ENCODE data around the gene PSPC1.
A peak's percentile ranks its signal among the peaks of the same experiment; 100 is the strongest.
"Not testable (repeated sequence)": the region's sequence is repeated elsewhere in the genome, so short reads cannot be mapped to it uniquely, and the experiment has no call there.

PSPC1 gene

DNA sequence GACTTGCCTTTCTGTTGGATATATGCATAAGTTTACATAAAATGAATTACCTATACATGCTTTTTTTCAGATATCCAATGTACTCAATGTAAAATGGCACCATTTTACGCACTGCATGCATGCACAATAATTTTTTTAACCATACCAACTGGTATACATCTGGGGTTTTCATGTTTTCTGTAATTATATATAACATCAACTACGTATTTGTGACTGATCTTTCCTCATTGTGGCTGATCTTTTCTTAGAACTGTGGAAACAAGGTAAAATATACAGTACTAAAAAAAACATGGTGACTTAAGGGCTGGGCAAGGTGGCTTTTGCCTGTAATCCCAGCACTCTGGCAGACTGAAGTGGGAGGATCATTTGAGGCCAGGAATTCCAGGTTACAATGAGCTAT is 18.5 kb downstream of the PSPC1 start:
- DNase-seq (ENCODE audit: low read depth): no peak

DNA sequence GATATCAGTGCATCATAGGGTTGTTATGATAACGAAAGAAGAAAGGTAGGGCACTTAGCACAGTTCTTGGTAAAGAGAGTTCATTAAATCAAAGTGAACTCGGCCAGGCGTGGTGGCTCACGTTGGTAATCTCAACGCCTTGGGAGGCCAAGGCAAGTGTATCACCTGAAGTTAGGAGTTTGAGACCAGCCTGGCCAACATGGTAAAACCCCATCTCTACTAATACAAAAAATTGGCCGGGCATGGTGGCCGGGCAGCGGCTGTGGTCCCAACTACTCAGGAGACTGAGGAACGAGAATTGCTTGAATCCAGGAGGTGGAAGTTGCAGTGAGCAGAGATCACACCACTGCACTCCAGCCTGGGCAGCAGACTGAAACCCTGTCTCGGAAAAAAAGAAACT is 19.1 kb downstream of the PSPC1 start:
- no peak for DNase-seq (ENCODE audit: low read depth)

DNA sequence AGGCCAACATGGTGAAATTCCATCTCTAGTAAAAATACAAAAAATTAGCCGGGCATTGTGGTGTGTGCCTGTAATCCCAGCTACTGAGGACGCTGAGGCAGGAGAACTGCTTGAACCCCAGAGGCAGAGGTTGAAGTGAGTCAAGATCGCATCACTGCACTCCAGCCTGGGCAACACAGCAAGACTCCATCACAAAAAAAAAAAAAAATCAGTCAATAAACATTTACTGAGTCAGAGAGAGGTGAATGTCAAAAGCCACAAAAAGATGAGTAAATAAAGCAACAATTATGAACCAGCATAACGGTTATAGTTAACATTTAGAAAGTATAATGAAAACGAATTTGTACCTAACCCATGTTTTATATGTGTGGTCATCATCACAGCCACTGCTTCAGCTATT is 23.1 kb downstream of the PSPC1 start:
- DNase-seq (ENCODE audit: low read depth): peak; percentile 60

DNA sequence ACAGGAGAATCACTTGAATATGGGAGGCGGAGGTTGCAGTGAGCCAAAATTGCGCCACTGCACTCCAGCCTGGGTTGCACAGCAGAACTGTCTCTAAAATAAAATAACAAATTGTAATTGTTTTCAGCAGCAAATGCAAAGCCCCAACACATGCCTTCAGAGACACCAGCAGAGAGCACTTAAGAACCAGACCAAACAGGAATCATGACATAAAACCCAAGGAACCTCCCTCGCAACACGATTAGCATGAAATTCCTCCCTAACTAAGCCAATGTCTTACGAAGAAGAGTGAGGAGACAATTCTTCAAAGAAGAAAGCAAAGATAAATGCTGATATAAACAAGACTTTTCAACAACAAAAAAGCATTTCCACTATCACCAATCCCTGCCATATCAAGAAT is 40.1 kb downstream of the PSPC1 start:
- no peak for DNase-seq (ENCODE audit: low read depth)

DNA sequence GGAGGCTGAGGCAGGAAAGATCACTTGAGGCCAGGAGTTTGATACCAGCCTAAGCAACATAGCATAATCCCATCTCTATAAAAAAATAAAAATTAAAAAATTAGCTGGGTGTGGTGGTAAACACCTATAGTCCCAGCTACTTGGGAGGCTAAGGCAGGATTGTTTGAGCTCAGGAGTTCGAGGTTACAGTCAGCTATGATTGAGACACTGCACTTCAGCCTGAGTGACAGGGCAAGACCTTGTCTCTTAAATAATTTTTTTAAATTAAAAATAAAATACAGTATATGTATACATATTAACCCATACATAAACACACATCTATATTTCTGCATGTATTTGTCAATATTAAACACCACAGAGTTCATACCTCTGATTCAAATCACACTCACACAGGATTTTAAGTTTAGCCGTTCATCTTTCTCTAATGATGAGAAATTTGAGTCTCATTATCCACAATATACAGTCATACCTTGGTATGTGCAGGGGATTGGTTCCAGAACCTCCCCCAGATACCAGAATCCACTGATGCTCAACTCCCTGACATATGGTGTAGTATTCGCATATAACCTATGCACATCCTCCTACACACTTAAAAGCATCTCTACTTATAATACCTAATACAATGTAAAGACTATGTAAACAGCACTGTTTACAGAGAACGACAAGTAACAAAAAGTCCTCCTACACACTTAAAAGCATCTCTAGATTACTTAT is 44.7 kb downstream of the PSPC1 start:
- DNase-seq (ENCODE audit: low read depth): no peak

DNA sequence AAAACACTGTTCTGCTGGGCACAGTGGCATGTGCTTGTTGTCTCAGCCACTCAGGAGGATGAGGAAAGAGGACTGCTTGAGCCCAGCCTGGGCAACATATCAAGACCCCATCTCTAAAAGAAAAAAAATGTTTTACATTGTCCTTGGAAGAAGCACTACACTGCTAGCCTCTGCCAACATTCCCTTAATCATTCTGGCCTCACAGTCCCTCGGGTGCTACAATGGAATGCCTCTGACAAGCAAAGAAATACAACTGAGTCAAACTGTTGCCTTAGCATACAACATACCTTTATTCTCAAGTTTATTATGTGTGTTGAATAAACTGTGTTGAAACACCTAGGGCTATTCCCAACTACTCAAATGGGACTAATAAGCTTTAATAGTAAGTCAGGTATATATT is 56.1 kb downstream of the PSPC1 start:
- DNase-seq (ENCODE audit: low read depth): no peak

DNA sequence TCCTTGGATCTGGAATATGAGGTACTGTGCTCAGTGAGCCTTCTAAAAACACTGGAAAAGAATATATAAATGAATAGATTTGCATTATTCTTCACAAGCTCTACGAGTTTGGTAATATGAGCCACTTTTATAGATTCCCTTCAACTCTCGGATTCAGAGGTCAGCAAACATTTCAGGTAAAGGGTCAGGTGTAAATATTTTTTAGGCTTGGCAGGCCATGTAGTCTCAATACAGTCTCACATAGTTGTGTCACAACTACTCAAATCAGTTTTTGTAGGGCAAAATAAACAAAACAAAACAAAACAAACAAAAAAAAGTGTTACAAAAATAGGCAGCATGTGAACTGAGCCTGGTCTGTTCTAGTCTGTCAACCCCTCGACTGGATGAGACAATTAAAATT is 57.4 kb downstream of the PSPC1 start:
- DNase-seq (ENCODE audit: low read depth): no peak

DNA sequence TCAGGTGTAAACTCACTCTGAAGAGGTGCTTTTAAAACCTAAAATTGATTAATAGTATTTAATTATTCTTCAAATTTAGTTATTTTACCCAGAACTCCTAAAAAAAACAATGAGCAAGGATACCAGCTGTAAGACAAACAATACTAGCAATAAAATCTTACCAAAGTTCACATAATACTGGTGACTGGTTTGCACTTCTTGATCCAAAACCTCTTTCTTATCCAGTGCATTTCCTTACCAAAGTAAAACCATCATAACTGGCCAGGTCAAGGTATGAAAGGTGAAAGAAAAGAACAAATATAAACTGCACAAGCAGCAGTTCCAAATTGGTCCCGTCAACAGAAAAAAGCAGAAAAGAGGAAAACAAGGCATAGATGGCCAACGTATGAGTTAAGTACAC is 62.7 kb downstream of the PSPC1 start:
- no peak for DNase-seq (ENCODE audit: low read depth)

DNA sequence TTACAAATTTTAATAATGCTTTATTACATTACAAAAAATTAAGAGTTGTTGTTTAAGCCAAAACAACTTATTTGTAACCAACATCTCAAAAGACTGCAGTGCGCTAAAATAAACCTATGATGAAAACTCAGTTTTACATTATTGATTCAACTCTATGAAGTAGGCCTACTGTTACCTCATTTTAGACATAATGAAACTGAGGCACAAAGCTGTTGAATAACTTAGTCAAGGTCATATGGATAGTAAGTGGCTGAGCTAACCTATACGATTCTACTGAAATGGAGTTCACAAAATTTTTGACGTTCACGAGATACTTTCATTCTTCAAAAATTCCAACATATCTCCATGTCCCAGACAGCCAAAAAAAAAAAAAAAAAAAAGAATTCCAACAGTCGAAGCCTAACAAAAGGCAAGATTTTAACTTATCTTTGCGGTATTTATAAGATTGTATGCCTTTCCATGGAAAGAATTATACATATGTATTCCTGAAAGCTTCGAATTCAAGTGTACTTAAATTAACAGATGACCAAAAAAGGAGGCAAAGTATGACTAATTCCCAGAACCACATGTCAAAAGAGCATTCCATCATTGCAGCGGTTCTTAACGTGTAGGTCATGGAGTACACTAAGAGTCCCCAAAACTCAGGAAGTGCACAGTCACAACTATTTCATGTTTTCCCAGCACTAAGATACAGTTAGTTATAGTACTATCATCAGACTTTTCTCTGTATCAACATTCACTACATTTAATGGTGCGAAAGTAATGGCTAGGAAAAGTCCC is 69.4 kb downstream of the PSPC1 start:
- DNase-seq (ENCODE audit: low read depth): peak; percentile 87

DNA sequence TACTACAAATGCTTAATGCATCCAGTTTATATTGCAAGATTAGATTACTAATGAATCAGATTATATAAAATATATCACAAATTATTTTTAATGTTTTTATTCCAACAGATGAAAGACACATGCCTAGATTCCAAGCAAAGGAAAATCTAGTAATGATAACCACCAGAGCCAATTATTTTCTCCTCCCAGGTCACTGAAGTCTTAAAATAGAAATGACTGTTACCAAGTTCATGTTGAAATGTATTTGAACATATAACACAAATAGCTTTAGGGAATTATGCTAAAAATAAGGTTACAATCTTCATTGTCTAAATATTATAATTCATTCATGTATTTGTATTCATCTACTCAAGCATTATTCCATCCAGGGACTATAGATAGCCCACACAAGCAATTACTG is 73.0 kb downstream of the PSPC1 start:
- not testable (repeated sequence) for DNase-seq (ENCODE audit: low read depth)

DNA sequence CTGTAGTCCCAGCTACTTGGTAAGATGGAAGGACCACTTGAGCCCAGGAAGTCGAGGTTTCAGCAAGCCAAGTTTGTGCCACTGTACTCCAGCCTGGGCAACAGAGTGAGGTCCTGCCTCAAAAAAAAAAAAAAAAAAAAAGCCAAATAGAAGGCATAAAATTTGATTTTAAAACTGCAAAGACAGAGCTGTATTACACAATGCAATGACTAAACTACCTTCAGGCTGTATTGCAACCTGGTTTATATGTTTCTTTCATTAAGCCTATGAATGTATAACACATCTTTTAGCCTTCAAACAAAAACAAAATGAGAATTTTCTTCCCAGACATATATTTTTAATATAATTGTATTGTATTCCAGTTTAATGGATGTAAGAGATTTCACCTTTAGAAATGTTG is 73.7 kb downstream of the PSPC1 start:
- peak; percentile 17 for DNase-seq (ENCODE audit: low read depth)

DNA sequence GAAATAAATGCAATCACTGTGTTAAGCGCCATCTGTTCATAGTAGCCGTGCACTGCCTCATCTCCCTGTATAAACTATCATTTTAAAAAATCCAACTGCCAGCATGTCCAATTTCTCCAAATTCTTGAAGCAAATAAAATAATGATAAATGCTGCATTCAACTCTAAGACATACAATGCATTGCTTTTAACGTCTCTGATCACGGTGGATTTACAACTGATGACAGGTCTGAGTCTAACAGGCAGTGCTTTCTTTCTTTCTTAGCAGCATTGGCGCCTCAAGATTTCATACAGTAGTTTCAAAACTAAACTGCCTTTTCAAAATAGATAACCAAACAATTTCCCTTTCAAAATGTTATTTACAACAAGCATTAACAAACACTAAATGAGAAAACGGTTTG is 78.5 kb downstream of the PSPC1 start:
- DNase-seq (ENCODE audit: low read depth): not testable (repeated sequence)

DNA sequence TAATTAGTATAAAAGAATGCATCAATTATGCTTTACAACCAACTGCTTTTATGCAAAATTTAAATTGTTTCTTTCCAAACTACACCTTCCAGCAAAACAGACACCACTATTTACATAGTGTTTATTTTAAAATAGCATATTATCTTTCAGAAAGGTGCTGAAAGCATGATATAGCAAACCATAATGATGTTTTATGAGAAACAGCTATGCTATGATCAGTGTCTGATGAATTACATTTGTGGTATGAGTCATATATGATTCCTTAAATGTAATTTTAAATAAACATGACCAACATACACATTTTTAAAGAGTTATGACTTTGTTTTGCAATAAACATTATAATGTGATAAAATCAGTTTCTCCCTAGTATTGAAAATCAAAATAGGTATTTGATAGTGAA is 81.1 kb downstream of the PSPC1 start:
- peak; percentile 49 for DNase-seq (ENCODE audit: low read depth)

DNA sequence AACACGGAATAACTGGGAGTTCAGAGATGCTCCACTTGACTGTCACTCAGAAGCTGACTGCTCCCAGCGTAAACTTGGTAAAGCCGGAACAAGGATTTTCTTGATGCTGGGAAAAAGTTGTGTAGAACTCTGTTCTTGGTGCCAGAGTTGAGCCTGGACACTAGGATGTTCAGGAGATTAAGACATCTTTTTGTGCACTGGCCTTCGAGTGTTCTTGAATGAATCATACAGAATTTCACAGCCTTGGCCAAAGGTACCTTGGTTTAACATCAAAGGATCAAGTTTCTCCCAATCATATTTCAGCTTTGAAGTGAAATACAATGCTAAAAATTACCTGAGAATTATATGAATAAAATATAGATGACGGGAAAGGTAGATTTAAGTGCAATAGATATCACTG is 81.8 kb downstream of the PSPC1 start:
- not testable (repeated sequence) for DNase-seq (ENCODE audit: low read depth)

DNA sequence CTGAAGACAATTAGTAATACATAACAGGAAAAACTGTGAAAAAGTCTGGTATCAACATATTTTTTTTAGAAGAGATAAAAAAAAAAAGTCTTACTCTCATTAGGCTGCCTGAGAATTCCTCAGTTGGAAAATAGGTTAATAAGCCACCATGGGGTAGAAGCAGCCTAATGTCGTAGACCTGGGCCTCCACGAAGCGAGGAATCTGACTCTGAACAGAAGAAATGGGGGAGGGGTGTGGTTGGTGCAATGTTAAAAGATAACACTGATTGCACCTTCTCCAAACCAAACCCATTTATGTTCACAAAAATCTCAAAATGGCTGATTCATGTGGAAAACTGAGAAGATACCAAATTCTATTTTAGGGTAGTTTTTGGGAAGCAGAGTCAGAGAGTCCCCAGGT is 86.9 kb downstream of the PSPC1 start:
- DNase-seq (ENCODE audit: low read depth): no peak

DNA sequence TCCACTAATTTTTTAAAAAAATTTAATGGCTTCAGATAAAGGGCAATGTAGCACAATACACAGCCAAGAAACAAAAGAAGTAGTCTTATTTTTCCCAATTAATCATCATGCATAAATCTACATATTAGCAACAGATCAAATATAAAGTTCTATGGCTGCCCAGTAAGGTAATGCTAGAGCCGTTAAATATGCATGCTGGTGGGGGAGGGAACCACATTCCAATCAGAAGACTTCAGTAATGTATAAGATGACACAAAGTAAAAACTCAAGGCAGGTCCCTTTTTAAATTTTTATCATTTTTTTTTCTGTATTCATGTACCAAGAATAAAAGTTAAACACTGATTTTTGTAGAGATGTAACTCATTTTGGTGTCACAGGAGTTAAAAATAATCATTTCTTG is 87.3 kb downstream of the PSPC1 start:
- no peak for DNase-seq (ENCODE audit: low read depth)

DNA sequence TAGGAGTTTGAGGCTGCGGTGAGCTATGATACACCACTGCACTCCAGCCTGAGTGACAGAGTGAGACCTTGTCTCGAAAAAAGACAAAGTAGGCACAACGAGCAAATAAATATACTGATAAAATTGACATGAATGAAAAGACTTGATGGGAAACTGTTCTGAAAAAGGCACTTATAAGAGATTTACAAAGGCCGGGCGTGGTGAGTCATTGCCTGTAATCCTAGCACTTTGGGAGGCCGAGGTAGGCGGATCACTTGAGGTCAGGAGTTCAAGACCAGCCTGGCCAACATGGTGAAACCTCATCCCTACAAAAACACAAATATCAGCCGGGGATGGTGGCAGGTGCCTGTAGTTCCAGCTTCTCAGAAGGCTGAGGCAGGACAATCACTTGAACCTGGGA is 91.3 kb downstream of the PSPC1 start:
- DNase-seq (ENCODE audit: low read depth): peak; percentile 46

DNA sequence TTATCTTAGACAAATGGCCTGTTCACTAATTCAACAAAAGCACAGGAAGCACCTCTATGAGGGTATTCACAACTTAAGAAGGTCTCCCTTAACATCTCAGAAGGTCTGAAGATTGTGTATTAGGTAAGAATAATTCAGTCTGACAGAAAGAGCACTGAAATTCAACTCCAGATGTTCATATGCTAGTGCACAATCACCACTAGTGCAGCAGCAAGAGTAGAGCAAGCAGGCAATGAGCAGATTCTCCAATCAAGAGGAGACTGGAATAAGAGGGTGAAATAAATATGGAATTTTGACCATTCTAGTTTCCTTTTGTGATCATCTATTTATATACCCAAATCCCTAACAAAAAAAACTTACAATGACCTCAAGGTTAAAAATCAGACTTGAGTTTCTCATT is 97.3 kb downstream of the PSPC1 start:
- no peak for DNase-seq (ENCODE audit: low read depth)

DNA sequence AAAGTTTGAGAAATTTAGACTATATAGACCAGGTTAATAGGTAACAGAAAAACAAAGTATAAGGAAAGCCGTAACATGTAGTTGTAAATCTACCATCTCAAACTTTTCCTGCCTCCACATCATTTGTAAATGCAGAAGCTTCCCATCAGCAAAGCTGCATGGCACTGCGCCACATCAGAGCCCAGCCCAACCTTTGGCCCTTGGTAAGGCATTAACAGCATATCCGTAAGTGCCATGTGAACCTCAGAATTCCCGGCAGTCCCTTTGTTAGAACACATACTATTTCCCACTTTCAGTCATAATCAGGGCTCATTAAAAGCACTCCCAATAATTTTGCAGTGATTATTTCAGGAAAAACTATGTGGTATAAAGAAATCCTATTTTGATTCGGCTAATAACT is 97.7 kb downstream of the PSPC1 start:
- no peak for DNase-seq (ENCODE audit: low read depth)

DNA sequence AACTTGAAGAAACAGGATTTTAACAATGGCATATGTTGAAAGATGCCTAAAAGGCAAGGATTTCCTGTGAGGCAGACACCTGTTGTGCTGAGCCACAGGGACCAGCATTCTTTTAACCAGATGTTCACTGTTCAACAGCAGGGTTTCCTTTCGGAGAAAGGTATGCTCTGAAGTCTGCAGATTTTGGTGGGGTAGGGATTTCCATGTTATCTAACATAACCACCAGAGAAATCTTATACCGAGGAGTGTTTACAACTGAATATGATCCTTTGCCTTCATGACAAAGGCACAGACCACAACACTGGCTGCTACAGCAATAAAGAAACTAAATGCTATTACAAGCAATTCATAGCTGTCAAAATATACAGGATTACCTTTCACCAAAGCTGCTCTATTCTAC is 101.2 kb downstream of the PSPC1 start:
- DNase-seq (ENCODE audit: low read depth): no peak

DNA sequence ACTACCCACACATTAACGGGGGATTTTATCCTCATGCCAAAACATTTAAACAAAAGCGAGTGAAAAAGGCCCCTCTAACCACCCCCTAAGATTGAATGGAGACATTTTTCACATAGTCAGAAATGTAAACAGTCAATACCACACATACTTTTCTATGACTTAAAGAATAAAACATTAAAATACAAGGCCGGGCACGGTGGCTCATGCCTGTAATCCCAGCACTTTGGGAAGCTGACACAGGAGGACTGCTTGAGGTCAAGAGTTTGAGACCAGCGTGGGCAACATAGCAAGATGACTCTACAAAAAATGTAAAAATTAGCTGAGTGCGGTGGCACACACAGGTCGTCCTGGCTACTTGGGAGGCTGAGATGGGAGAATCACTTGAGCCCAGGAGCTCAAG is 102.0 kb downstream of the PSPC1 start:
- peak; percentile 44 for DNase-seq (ENCODE audit: low read depth)

DNA sequence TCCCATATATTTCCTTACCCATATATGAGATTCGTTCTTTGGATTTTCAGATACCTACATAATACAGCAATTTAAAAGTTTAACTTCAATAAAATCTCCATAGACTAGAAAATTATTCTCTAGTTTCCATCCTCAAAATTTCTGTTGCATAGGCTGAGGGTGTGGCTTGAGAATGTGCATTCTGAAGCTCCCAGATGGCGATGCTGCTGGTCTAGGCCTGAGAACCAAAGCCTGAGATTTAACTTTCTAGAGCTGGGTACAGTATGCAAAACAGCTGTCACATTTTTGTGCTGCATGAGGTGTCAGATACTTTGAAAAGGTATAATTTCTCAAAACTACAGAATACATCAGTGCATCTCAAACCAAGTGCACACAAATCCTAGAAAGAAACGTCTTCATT is 106.6 kb downstream of the PSPC1 start:
- no peak for DNase-seq (ENCODE audit: low read depth)

DNA sequence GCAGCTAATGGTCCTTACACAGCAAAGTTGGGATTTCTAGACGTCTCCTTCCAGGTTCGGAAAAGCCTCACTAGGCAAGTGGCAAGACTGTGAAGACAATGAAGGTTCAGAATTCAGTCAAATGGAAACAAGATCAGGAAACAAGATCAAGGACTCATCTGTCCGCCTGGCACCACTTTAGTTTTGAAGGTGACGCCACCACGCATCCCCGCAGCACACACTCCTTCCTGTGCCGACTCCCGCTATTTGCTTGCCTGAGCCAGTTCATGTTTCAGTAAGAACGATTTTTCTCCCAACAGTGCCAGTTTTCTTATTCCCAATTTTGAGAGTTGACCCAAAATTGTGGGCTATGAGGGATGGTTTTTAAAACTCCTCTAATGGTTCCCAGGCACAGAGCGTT is 107.8 kb downstream of the PSPC1 start:
- no peak for DNase-seq (ENCODE audit: low read depth)
